CD4-positive, alpha-beta T cell (primary cell): ENCODE data around the gene PDX1. TPM values are rescaled to one million over a fixed set of nuclear protein-coding genes. Genes with fewer than 3 reads are reported as not detected.

Experiments used
- ATAC-seq: fragments of 200-7000 bp; cut with Tn5 transposase; one replicate; pipeline ENCODE4 v1.10.0; 2022; ENCODE audit warnings: mild to moderate bottlenecking; ENCODE audit not compliant: poor library complexity
- CTCF ChIA-PET: fragments of 350-600 bp; sonication (Branson Sonifier 250); formaldehyde crosslinking; loops from one replicate; lab custom pipeline; 2021; ENCODE audit warnings: antibody characterized with exemption, inconsistent platforms; lab: Charles Lee
- POLR2A ChIA-PET: fragments of 350-600 bp; sonication (Branson Sonifier 250); formaldehyde crosslinking; loops from one replicate; lab custom pipeline; 2021; ENCODE audit warnings: antibody characterized with exemption, inconsistent platforms; lab: Charles Lee
- DNase-seq, 14 experiments: peaks; one replicate each; pipeline ENCODE4 v3.0.0-alpha.2; 2013 to 2020; ENCODE audit warnings: mixed read lengths in 2 of 14
- H3K27ac ChIP-seq, 2 donors: one replicate each; pipeline versions ENCODE4 v1.5.1 to v1.7.0; 2013; ENCODE audit warnings: low read length in 2 of 2, low read depth in 1 of 2, mild to moderate bottlenecking in 1 of 2
- H3K27me3 ChIP-seq, 2 experiments: 1 replicate in 1 of 2; 2 replicates in 1 of 2; pipeline versions ENCODE4 v1.6.1 to v1.7.0; 2013; ENCODE audit warnings: low read length in 2 of 2, control low read depth in 1 of 2, mild to moderate bottlenecking in 1 of 2, moderate library complexity in 1 of 2; ENCODE audit not compliant: insufficient read depth in 2 of 2, control insufficient read depth in 1 of 2
- H3K36me3 ChIP-seq: one replicate; pipeline ENCODE4 v1.6.1; 2013; ENCODE audit warnings: low read length, control low read depth; ENCODE audit not compliant: insufficient read depth
- H3K4me1 ChIP-seq: one replicate; pipeline ENCODE4 v1.6.1; 2013; ENCODE audit warnings: low read length, control low read depth; ENCODE audit not compliant: insufficient read depth
- H3K4me3 ChIP-seq: one replicate; pipeline ENCODE4 v1.5.1; 2013; ENCODE audit warnings: mild to moderate bottlenecking, low read length, moderate library complexity
- H3K9me3 ChIP-seq, 2 experiments: 1 replicate in 1 of 2; 2 replicates in 1 of 2; pipeline versions ENCODE4 v1.6.1 to v1.7.0; 2013; ENCODE audit warnings: low read length in 2 of 2, mild to moderate bottlenecking in 2 of 2, control low read depth in 1 of 2, moderate library complexity in 1 of 2; ENCODE audit not compliant: control insufficient read depth in 1 of 2, insufficient read depth in 1 of 2
- H3K27ac Mint-ChIP-seq: one replicate; pipeline ENCODE4 v1.8.0; 2020; ENCODE audit warnings: mixed read lengths
- H3K27me3 Mint-ChIP-seq: one replicate; pipeline ENCODE4 v1.8.0; 2021; ENCODE audit warnings: mixed read lengths
- H3K36me3 Mint-ChIP-seq: one replicate; pipeline ENCODE4 v1.8.0; 2021; ENCODE audit warnings: low read depth, mixed read lengths
- H3K4me1 Mint-ChIP-seq: one replicate; pipeline ENCODE4 v1.8.0; 2021; ENCODE audit warnings: low read depth, mixed read lengths
- H3K4me3 Mint-ChIP-seq: one replicate; pipeline ENCODE4 v1.8.0; 2020; ENCODE audit warnings: mild to moderate bottlenecking, mixed read lengths
- H3K9me3 Mint-ChIP-seq: one replicate; pipeline ENCODE4 v1.8.0; 2020; ENCODE audit warnings: mixed read lengths
- CTCF ChIP-seq: fragments of 200-600 bp; IDR thresholded peaks from one replicate; pipeline ENCODE4 v1.8.0; 2022; ENCODE audit warnings: antibody characterized with exemption, mild to moderate bottlenecking
- intact Hi-C, 2 experiments: fragments of 100-400 bp; cut with DNase I in 1 of 2; cut with micrococcal nuclease in 1 of 2; formaldehyde crosslinking; loops; one replicate each; pipeline versions ENCODE4 v1.15.1 to v1.9.0; 2023 to 2025; cut with DNase I, micrococcal nuclease
- total RNA-seq, 174 experiments: library from RNA in 2 of 174; stranded (reverse) in 2 of 174; gene quantifications; one replicate each; pipeline ENCODE4 v1.2.3 and lab custom pipeline; 2021 to 2026

PDX1 gene
- total RNA-seq, 2 experiments from 2014 or later = not detected

- intact Hi-C loops = no loop called here
- Histone ChIP-seq H3K27me3 (peaks cover 74 to 95% of the 10 kb centered on the region in 2 experiments), H3K36me3 (no peaks in the 10 kb centered on the region), H3K9me3 (peaks cover 0 to 13% of the 10 kb centered on the region in 2 experiments), H3K27ac (no peak overlapping the region), H3K4me3 (no peak overlapping the region), H3K4me1 (peaks cover 17% of the 10 kb centered on the region)
- no peaks in the 10 kb centered on the region for H3K9me3 Mint-ChIP-seq
- H3K27ac Mint-ChIP-seq = no peak overlapping the region
- TF ChIP-seq CTCF = no peak
- ChIA-PET CTCF (no interaction called here), POLR2A (no interaction called here)
- peaks cover 85% of the 10 kb centered on the region for H3K27me3 Mint-ChIP-seq
- DNase-seq = no peak
- peaks cover 23% of the 10 kb centered on the region for H3K4me1 Mint-ChIP-seq
- H3K36me3 Mint-ChIP-seq = no peaks in the 10 kb centered on the region
- H3K4me3 Mint-ChIP-seq = no peak overlapping the region
- ATAC-seq = no peak
Observed at GRCh38 chr13:27966641-27967202, 46.9 kb downstream of the PDX1 start.

- no peak for DNase-seq
- no peak overlapping the region for H3K4me3 Mint-ChIP-seq
- CTCF ChIA-PET = no interaction called here
Observed at GRCh38 chr13:27967203-27967735, 47.5 kb downstream of the PDX1 start.

DNA sequence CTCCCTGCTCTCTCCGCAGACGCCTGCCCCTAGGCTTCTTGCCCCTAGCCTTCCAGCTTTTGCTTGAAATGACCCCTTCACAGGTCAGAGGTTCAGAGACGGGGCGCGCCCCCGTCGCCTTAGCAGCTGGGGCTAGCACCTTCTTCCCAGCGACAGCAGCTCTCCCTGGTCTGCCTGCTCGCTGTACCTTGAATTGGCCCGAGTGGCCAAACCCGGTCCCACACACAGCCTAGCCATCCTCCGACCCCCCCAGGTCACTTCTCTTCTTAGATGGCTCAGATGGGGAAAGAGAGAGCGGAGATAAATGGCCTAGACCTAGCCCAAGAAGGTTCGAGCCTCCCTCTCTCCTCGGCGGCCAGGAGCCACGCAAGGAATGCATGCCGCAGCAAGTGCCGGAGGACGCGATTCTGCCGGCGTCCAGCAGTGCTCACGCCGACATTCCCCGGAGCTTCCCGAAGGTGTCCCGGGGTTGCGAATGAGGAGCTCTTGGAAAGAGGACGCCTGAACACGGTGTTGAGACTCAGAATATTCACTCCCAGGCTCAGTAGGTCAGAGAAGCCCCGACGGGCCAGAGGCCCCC, 48.0 kb downstream of the PDX1 start:
- H3K36me3 Mint-ChIP-seq = no peaks in the 10 kb centered on the region
- Histone ChIP-seq H3K9me3 (peaks cover 0 to 13% of the 10 kb centered on the region in 2 experiments), H3K4me1 (peaks cover 17% of the 10 kb centered on the region), H3K36me3 (no peaks in the 10 kb centered on the region), H3K27ac (no peak overlapping the region), H3K4me3 (no peak overlapping the region), H3K27me3 (peaks cover 67 to 97% of the 10 kb centered on the region in 2 experiments)
- peaks cover 23% of the 10 kb centered on the region for H3K4me1 Mint-ChIP-seq
- no peak for TF ChIP-seq CTCF
- ChIA-PET CTCF (no interaction called here), POLR2A (no interaction called here)
- no peak overlapping the region for H3K27ac Mint-ChIP-seq
- intact Hi-C loops = no loop called here
- no peaks in the 10 kb centered on the region for H3K9me3 Mint-ChIP-seq
- no peak for ATAC-seq
- no peak for DNase-seq
- H3K27me3 Mint-ChIP-seq = peaks cover 84% of the 10 kb centered on the region
- peak overlapping the region; percentile 34 for H3K4me3 Mint-ChIP-seq

More at GRCh38 chr13:27967203-27967735, 47.5 kb downstream of the PDX1 start:
- peaks cover 85% of the 10 kb centered on the region for H3K27me3 Mint-ChIP-seq
- H3K9me3 ChIP-seq = peaks cover 0 to 13% of the 10 kb centered on the region in 2 experiments
- H3K27me3 ChIP-seq = peaks cover 71 to 97% of the 10 kb centered on the region in 2 experiments
- peaks cover 17% of the 10 kb centered on the region for H3K4me1 ChIP-seq
- no peak for TF ChIP-seq CTCF
- no peaks in the 10 kb centered on the region for H3K36me3 ChIP-seq
- H3K9me3 Mint-ChIP-seq = no peaks in the 10 kb centered on the region
- ATAC-seq = no peak
- H3K27ac Mint-ChIP-seq = no peak overlapping the region
- no peaks in the 10 kb centered on the region for H3K36me3 Mint-ChIP-seq
- intact Hi-C loops = no loop called here
- POLR2A ChIA-PET = no interaction called here
- H3K4me3 ChIP-seq = no peak overlapping the region
- peaks cover 23% of the 10 kb centered on the region for H3K4me1 Mint-ChIP-seq
- H3K27ac ChIP-seq = no peak overlapping the region
